DOHH2 (cell line): Measurements from ENCODE around the gene TDP1.

Experiments used
- H3F3A ChIP-seq: fragments of 200-600 bp; sonication (generic), shearing (Covaris generic); 2 replicates; pipeline ENCODE4 v1.6.0; 2016; ENCODE audit warnings: antibody characterized with exemption, mild to moderate bottlenecking; ENCODE audit not compliant: control insufficient read depth, insufficient read depth
- H3K27ac ChIP-seq: fragments of 200-600 bp; sonication (generic); 2 replicates; pipeline ENCODE4 v1.5.1; 2014; ENCODE audit warnings: low read depth, mild to moderate bottlenecking, low read length, moderate library complexity
- H3K27me3 ChIP-seq: fragments of 200-600 bp; sonication (generic); 2 replicates; pipeline ENCODE4 v1.6.1; 2014; ENCODE audit warnings: mild to moderate bottlenecking, low read length, mixed read lengths; ENCODE audit not compliant: control insufficient read depth
- H3K36me3 ChIP-seq: fragments of 200-600 bp; sonication (generic); 2 replicates; pipeline ENCODE4 v1.6.1; 2014; ENCODE audit warnings: mild to moderate bottlenecking, low read length, moderate library complexity, mixed read lengths; ENCODE audit not compliant: control insufficient read depth
- H3K4me1 ChIP-seq: fragments of 200-600 bp; sonication (generic); 2 replicates; pipeline ENCODE4 v1.6.1; 2014; ENCODE audit warnings: mild to moderate bottlenecking, low read length, mixed read lengths; ENCODE audit not compliant: control insufficient read depth
- H3K4me2 ChIP-seq: fragments of 200-600 bp; sonication (generic); 2 replicates; pipeline ENCODE4 v1.6.0; 2014; ENCODE audit warnings: mild to moderate bottlenecking, low read length, moderate library complexity
- H3K4me3 ChIP-seq: fragments of 200-600 bp; sonication (generic); 2 replicates; pipeline ENCODE4 v1.5.1; 2014; ENCODE audit warnings: mild to moderate bottlenecking, low read length, mixed read lengths
- H3K79me2 ChIP-seq: fragments of 200-600 bp; sonication (generic); 2 replicates; pipeline ENCODE4 v1.6.1; 2014; ENCODE audit warnings: mild to moderate bottlenecking, low read length, mixed read lengths; ENCODE audit not compliant: control insufficient read depth
- H3K9me2 ChIP-seq: fragments of 200-600 bp; sonication (generic); replicated peaks from 2 replicates; pipeline ENCODE4 v1.6.1; 2014; ENCODE audit warnings: mild to moderate bottlenecking, low read length, mixed read lengths; ENCODE audit not compliant: control insufficient read depth
- H3K9me3 ChIP-seq: fragments of 200-600 bp; sonication (generic); 2 replicates; pipeline ENCODE4 v1.6.1; 2014; ENCODE audit warnings: antibody characterized with exemption, low read length, mixed read lengths; ENCODE audit not compliant: control insufficient read depth, insufficient read depth
- H4K20me1 ChIP-seq: fragments of 200-600 bp; sonication (generic); 2 replicates; pipeline ENCODE4 v1.6.0; 2014; ENCODE audit warnings: low read depth, mild to moderate bottlenecking, antibody characterized with exemption, low read length, moderate library complexity; ENCODE audit not compliant: control insufficient read depth, insufficient read depth
- EZH2phosphoT487 ChIP-seq: fragments of 200-600 bp; sonication (generic); IDR thresholded peaks from 2 replicates; pipeline ENCODE4 v1.6.1; 2017; ENCODE audit warnings: borderline replicate concordance, mild to moderate bottlenecking, antibody characterized with exemption, low read length, moderate library complexity, mixed read lengths
- TF ChIP-seq, protein P1 (sequence below): fragments of 200-600 bp; sonication (generic); IDR thresholded peaks from one replicate; pipeline ENCODE4 v1.5.1; 2014; ENCODE audit warnings: antibody characterized with exemption, mild to moderate bottlenecking, low read depth, low read length; ENCODE audit not compliant: poor library complexity, severe bottlenecking

TDP1 gene

DNA sequence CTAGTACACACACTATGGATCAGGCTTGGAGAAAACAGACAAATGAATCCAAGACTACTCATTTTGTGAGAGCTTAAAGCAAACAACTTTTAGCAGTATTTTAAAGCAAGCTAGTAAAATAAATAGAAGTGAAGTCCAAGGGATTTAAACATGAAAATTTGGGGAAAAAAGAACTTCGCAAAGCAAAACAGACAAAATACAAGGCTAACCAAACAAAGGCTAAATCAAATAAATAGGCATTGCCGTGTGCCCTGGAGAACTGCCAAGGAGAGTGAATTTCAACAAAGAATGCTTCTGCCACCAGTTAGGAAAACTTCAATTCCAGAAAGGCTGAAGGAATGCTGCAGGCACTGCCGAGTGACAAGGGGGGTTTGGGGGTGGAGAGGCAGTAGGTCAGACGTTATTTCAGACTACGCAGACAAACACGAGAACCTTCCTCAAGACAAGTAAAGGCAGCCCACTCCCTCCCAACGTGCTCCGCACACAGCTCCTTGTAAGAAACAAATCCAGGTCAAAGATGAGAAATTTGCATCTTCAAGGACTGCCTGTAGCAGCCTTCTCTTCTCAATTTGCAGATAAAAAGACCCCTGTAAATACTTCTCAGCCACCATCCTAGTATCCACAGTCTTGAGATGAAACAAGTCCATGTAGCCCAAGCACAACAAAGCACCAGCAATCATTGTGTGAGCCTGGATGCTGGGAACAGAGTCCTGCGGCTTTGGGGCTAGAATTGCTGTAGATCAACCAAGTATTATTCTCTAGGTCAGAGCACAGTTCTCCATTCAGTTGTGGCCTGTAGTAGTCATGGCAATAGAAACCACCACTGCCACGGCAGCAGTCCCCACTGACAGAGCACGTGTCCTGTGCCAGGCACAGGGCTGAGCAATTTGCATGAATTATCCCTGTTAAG lies 44.5 kb upstream of the TDP1 start:
- no peaks in the 10 kb centered on the region for H3K9me2 ChIP-seq
- no peaks in the 10 kb centered on the region for H3K9me3 ChIP-seq
- H3K4me2 ChIP-seq, result no peak overlapping the region
- H3K27ac ChIP-seq, result no peak overlapping the region
- H3F3A ChIP-seq, result no peaks in the 10 kb centered on the region
- TF ChIP-seq EZH2phosphoT487, result no peak
- TF ChIP-seq, protein P1, sequence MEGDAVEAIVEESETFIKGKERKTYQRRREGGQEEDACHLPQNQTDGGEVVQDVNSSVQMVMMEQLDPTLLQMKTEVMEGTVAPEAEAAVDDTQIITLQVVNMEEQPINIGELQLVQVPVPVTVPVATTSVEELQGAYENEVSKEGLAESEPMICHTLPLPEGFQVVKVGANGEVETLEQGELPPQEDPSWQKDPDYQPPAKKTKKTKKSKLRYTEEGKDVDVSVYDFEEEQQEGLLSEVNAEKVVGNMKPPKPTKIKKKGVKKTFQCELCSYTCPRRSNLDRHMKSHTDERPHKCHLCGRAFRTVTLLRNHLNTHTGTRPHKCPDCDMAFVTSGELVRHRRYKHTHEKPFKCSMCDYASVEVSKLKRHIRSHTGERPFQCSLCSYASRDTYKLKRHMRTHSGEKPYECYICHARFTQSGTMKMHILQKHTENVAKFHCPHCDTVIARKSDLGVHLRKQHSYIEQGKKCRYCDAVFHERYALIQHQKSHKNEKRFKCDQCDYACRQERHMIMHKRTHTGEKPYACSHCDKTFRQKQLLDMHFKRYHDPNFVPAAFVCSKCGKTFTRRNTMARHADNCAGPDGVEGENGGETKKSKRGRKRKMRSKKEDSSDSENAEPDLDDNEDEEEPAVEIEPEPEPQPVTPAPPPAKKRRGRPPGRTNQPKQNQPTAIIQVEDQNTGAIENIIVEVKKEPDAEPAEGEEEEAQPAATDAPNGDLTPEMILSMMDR, result no peak
- peaks cover 3% of the 10 kb centered on the region; the same call in 1 of the 2 replicates for H3K4me1 ChIP-seq
- no peaks in the 10 kb centered on the region for H4K20me1 ChIP-seq
- H3K36me3 ChIP-seq, result no peaks in the 10 kb centered on the region
- no peaks in the 10 kb centered on the region for H3K79me2 ChIP-seq
- H3K27me3 ChIP-seq, result 0 out of 2 replicates have a peak, but pooled peaks cover 3% of the 10 kb centered on the region
- H3K4me3 ChIP-seq, result no peak overlapping the region

DNA sequence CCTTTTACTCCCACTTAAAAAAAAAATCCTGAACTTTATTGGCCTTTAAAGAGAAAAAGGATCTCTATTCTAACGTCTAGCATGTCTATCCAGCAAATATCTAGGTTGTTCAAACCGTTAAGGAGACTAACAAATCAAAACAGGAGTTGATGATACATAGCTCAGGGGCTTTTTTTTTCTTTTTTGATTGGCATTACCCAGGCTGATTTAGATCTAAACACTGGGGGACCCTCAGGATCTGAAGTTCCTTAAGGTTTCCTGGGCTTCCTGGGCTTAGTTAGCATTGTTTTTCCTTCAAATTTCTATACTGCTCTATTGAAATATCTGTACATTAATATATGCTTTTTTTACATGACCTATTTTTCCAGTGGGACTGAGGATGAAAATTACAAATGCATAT lies 43.5 kb upstream of the TDP1 start:
- peaks cover 3% of the 10 kb centered on the region; the same call in 1 of the 2 replicates for H3K4me1 ChIP-seq

DNA sequence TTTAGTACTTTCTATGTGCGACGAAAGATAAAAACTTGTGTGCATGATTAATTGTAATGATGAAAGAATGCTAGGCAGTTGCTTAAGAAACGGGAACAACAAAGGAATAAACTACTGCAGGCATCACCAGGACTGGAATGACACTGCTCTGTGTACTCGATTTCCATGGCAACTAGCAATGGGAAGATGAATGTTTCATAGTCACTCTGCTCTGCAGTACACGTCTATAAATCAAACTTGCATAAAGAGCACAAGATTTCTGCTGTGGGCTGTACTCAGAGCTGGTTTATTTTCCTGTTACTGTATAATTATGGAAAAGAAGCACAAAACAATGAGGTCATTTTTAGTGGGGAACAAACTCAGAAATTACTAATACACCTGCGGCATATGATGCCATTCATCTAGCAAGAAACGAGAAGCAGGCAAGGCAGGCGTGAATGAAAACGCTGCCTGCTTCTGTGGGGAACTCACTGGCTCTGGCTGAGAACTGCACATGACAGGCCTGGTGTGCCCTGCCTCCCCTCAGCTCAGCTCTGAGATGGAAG lies 43.0 kb upstream of the TDP1 start:
- Histone ChIP-seq H3K4me3 (no peak overlapping the region), H3K4me1 (peaks cover 3% of the 10 kb centered on the region; the same call in 1 of the 2 replicates), H3K4me2 (no peak overlapping the region), H3K27me3 (0 out of 2 replicates have a peak, but pooled peaks cover 3% of the 10 kb centered on the region), H3F3A (no peaks in the 10 kb centered on the region), H3K9me2 (no peaks in the 10 kb centered on the region), H3K9me3 (no peaks in the 10 kb centered on the region), H4K20me1 (no peaks in the 10 kb centered on the region), H3K79me2 (no peaks in the 10 kb centered on the region), H3K27ac (no peak overlapping the region), H3K36me3 (no peaks in the 10 kb centered on the region)
- no peak for TF ChIP-seq EZH2phosphoT487
- TF ChIP-seq, protein P1, result no peak

More for the DNA sequence above, 43.5 kb upstream of the TDP1 start:
- H3K27ac ChIP-seq, result no peak overlapping the region
- no peaks in the 10 kb centered on the region for H4K20me1 ChIP-seq
- H3K79me2 ChIP-seq, result no peaks in the 10 kb centered on the region
- H3K27me3 ChIP-seq, result 0 out of 2 replicates have a peak, but pooled peaks cover 3% of the 10 kb centered on the region
- no peaks in the 10 kb centered on the region for H3K9me2 ChIP-seq
- H3K36me3 ChIP-seq, result no peaks in the 10 kb centered on the region
- no peaks in the 10 kb centered on the region for H3F3A ChIP-seq
- no peaks in the 10 kb centered on the region for H3K9me3 ChIP-seq
- H3K4me3 ChIP-seq, result no peak overlapping the region
- no peak for TF ChIP-seq EZH2phosphoT487
- TF ChIP-seq, protein P1, result no peak
- H3K4me2 ChIP-seq, result no peak overlapping the region
